ENCODE measurements around the gene TCF12. TPM values are rescaled to one million over a fixed set of nuclear protein-coding genes. Genes with fewer than 3 reads are reported as not detected.
"Not testable (repeated sequence)": the region's sequence is repeated elsewhere in the genome, so short reads cannot be mapped to it uniquely, and the experiment has no call there.

The TCF12 gene
- total RNA-seq, 1 donor from 2014 or later = 194 TPM

DNA sequence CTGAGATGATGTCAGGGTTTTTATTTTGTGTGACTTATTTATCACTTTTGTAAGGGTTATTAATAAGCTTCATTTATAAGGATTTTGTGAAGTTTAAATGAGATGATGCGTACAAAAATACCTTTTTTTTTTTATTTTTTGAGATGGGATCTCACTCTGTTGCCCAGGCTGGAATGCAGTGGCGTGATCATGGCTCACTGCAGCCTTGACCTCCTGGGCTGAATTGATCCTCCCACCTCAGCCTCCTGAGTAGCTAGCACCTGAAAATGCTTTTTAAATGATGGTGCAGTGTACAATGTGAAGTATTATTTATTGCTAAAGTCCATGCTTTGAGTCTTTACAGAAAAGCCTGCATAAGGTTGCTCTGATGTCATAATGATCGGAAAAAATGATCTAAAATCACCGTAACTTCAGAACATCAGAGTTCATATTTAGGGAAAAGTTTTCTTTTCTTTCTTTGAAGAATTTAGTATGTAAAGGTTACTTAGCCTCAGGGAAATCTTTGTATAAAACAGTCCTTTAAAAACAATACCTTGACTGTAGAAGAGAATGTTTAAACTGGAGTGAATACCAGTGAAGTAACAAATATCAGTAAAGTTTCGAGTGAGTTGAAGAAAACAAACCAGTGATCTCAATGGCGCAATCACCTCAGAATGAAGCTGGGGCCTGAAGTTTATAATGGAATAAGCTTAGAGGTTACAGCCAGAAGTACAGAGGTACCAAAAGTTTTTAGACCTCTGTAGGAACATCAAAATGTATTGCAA is 29.7 kb downstream of the TCF12 start:
- Mint-ChIP-seq H3K27me3 (ENCODE audit: low read depth) (no peaks in the 10 kb centered on the region), H3K4me1 (peaks cover 15% of the 10 kb centered on the region), H3K36me3 (peaks cover 38% of the 10 kb centered on the region), H3K4me3 (no peak overlapping the region), H3K27ac (peak overlapping the region; percentile 41), H3K9me3 (peaks cover 23% of the 10 kb centered on the region)
- TF ChIP-seq, protein P1, sequence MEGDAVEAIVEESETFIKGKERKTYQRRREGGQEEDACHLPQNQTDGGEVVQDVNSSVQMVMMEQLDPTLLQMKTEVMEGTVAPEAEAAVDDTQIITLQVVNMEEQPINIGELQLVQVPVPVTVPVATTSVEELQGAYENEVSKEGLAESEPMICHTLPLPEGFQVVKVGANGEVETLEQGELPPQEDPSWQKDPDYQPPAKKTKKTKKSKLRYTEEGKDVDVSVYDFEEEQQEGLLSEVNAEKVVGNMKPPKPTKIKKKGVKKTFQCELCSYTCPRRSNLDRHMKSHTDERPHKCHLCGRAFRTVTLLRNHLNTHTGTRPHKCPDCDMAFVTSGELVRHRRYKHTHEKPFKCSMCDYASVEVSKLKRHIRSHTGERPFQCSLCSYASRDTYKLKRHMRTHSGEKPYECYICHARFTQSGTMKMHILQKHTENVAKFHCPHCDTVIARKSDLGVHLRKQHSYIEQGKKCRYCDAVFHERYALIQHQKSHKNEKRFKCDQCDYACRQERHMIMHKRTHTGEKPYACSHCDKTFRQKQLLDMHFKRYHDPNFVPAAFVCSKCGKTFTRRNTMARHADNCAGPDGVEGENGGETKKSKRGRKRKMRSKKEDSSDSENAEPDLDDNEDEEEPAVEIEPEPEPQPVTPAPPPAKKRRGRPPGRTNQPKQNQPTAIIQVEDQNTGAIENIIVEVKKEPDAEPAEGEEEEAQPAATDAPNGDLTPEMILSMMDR (IDR thresholded peaks at IDR 0.05; ENCODE audit: unreplicated experiment) = no peak
- no peak for DNase-seq (ENCODE audit: low spot score in 2 of 2, unreplicated experiment in 2 of 2)

DNA sequence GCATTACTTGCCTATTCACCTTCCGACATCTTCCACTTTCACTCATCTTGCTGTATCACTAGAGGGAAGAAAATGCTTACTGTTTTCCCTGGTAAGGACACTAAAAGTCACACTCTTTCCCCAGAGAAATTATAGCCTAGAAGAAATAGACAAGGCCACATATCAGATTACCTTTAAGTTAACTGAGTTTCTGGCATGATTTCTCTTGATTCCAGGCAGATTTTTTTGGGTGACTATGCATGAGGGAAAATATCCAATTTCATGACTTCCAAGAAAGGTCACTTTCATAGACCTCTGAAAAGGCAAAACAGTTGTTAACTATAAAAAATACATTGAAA is 30.3 kb downstream of the TCF12 start:
- Mint-ChIP-seq H3K9me3 (peaks cover 25% of the 10 kb centered on the region), H3K4me1 (peaks cover 15% of the 10 kb centered on the region), H3K4me3 (no peak overlapping the region), H3K27me3 (ENCODE audit: low read depth) (no peaks in the 10 kb centered on the region), H3K27ac (peak overlapping the region; percentile 41), H3K36me3 (peaks cover 40% of the 10 kb centered on the region)
- TF ChIP-seq, protein P1 (IDR thresholded peaks at IDR 0.05; ENCODE audit: unreplicated experiment) = no peak
- DNase-seq (ENCODE audit: low spot score in 2 of 2, unreplicated experiment in 2 of 2) = no peak

DNA sequence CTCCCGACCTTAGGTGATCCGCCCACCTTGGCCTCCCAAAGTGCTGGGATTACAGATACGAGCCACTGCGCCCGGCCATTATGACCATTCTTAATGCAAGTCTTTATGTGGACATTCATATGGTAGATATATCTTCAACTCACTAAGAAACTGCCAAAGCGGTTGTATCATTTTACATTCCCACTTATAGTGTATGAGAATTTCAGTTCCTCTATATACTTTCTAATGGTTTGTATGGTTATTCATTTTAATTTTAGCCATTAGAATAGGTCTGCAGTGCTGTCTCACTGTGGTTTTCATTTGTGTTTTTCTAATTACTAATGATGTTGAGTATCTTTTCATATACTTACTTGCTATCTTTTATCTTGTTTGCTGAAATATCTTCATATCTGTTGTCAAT is 32.5 kb downstream of the TCF12 start:
- no peak overlapping the region for H3K4me3 Mint-ChIP-seq
- no peaks in the 10 kb centered on the region for H3K27me3 Mint-ChIP-seq (ENCODE audit: low read depth)
- TF ChIP-seq, protein P1 (IDR thresholded peaks at IDR 0.05; ENCODE audit: unreplicated experiment) = no peak
- peaks cover 28% of the 10 kb centered on the region for H3K9me3 Mint-ChIP-seq
- DNase-seq (ENCODE audit: low spot score in 2 of 2, unreplicated experiment in 2 of 2) = no peak
- H3K27ac Mint-ChIP-seq = no peak overlapping the region
- H3K4me1 Mint-ChIP-seq = peaks cover 15% of the 10 kb centered on the region
- H3K36me3 Mint-ChIP-seq = peaks cover 43% of the 10 kb centered on the region

DNA sequence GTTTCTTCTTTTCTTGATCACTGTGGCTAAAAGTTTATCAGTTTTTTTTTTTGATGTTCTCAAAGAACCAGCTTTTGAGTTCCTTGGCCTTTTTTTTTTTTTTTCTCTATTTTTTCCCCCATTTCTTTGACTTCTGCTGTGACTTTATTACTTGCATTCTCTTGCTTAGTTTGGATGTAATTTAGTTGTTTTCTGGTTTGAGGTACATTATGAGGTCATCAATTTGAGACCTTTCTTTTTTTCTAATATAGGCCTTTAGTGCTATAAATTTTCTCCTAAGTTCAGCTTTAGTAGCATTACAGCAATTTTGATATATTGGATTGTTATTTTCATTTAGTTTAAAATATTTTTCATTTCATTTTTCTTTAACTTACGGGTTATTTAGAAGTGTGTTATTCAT is 35.3 kb downstream of the TCF12 start:
- H3K4me1 Mint-ChIP-seq = peaks cover 9% of the 10 kb centered on the region
- DNase-seq (ENCODE audit: low spot score in 2 of 2, unreplicated experiment in 2 of 2) = no peak
- peaks cover 49% of the 10 kb centered on the region for H3K36me3 Mint-ChIP-seq
- no peak overlapping the region for H3K4me3 Mint-ChIP-seq
- H3K27me3 Mint-ChIP-seq (ENCODE audit: low read depth) = no peaks in the 10 kb centered on the region
- H3K27ac Mint-ChIP-seq = no peak overlapping the region
- H3K9me3 Mint-ChIP-seq = peaks cover 41% of the 10 kb centered on the region
- TF ChIP-seq, protein P1 (IDR thresholded peaks at IDR 0.05; ENCODE audit: unreplicated experiment) = no peak

DNA sequence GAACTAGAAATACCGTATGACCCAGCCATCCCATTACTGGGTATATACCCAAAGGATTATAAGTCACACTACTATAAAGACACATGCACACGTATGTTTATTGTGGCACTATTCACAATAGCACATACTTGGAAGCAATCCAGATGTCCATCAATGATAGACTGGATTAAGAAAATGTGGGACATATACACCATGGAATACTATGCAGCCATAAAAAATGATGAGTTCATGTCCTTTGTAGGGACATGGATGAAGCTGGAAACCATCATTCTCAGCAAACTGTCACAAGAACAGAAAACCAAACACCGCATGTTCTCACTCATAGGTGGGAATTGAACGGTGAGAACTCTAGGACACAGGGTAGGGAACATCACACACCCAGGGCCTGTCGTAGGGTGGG is 36.6 kb downstream of the TCF12 start:
- not testable (repeated sequence) for H3K27me3 Mint-ChIP-seq (ENCODE audit: low read depth); H3K4me1 Mint-ChIP-seq; H3K27ac Mint-ChIP-seq; DNase-seq (ENCODE audit: low spot score in 2 of 2, unreplicated experiment in 2 of 2); H3K4me3 Mint-ChIP-seq
- Mint-ChIP-seq H3K9me3 (peaks cover 41% of the 10 kb centered on the region), H3K36me3 (peaks cover 49% of the 10 kb centered on the region)

DNA sequence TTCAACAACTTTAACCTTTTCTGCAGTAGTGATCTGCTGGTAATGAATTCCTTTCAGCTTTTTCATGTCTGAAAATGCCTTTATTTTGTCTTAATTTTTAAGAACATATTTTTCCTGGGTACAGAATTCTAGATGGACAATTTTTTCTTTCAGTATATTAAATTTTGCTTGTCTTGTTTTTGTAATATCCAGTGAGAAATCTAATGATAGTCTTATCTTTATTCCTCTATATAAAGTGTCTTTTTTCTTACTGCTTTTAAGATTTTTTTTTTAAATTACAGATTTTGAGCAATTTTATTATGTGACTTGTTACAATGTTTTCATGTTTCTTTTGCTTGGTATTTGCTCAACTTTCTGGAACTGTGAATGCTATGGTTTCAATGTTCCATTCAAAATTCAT is 38.1 kb downstream of the TCF12 start:
- H3K4me3 Mint-ChIP-seq = no peak overlapping the region
- H3K36me3 Mint-ChIP-seq = peaks cover 45% of the 10 kb centered on the region
- DNase-seq (ENCODE audit: low spot score in 2 of 2, unreplicated experiment in 2 of 2) = no peak
- H3K9me3 Mint-ChIP-seq = peaks cover 41% of the 10 kb centered on the region
- no peaks in the 10 kb centered on the region for H3K27me3 Mint-ChIP-seq (ENCODE audit: low read depth)
- TF ChIP-seq, protein P1 (IDR thresholded peaks at IDR 0.05; ENCODE audit: unreplicated experiment) = no peak
- peaks cover 8% of the 10 kb centered on the region for H3K4me1 Mint-ChIP-seq
- H3K27ac Mint-ChIP-seq = no peak overlapping the region

Measured in mesothelial cell of epicardium (in vitro differentiated cells).